ENCODE results near the gene PAPPA2. TPM values are rescaled to one million over a fixed set of nuclear protein-coding genes. Genes with fewer than 3 reads are reported as not detected.
"Not testable (repeated sequence)": the region's sequence is repeated elsewhere in the genome, so short reads cannot be mapped to it uniquely, and the experiment has no call there.

Gene PAPPA2
- total RNA-seq, 1 experiment from 2014 or later, result 0.81 TPM

DNA sequence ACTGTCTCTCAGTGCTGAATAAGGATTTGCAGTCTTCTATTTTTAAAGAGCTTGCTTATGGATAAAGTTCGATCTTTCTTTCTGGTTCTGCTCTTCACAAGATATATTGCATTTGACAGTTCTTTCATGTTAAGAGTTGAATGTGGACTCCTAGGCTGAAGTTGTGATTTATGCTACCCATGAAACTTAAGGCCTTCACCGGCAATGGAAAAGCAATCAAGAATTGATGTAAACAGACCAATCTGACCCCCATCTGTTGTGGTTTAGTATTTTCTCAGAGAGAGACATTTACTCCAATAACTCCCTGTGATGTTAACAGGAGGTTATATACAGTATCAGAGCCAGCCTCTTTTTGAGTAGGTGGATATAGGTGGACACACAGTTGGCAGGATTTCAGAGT is 165.8 kb downstream of the PAPPA2 start:
- H3K79me1 ChIP-seq (ENCODE audit: insufficient read depth, low read depth, low read length, poor library complexity, severe bottlenecking), result no peaks in the 10 kb centered on the region
- no peak overlapping the region for H3K4me2 ChIP-seq (ENCODE audit: insufficient read depth, insufficient read length, low read length)
- no peak overlapping the region for H3K23ac ChIP-seq (ENCODE audit: insufficient read length, low read depth, low read length)
- H2BK12ac ChIP-seq (ENCODE audit: insufficient read length, low read depth, low read length), result no peak overlapping the region
- no peak overlapping the region for H2BK15ac ChIP-seq (ENCODE audit: low read depth, low read length)
- no peak overlapping the region for H2AFZ ChIP-seq (ENCODE audit: low read length)
- H4K8ac ChIP-seq (replicated peaks; ENCODE audit: insufficient read length, low read depth, low read length), result no peak overlapping the region
- H3K56ac ChIP-seq (ENCODE audit: insufficient read length, low read depth, low read length), result no peak overlapping the region
- H3K4ac ChIP-seq (ENCODE audit: low read depth, low read length), result no peak overlapping the region
- no peak overlapping the region for H3K18ac ChIP-seq (ENCODE audit: insufficient read length, low read depth, low read length)
- Mint-ChIP-seq H3K4me3 (no peak overlapping the region), H3K36me3 (ENCODE audit: insufficient read depth in 1 of 3, low read depth in 3 of 3) (no peaks in the 10 kb centered on the region), H3K27ac (no peak overlapping the region), H3K27me3 (ENCODE audit: low read depth) (no peaks in the 10 kb centered on the region), H3K4me1 (no peaks in the 10 kb centered on the region), H3K9me3 (0 out of 5 replicates have a peak, but pooled peaks cover 0 to under 1% of the 10 kb centered on the region in 2 experiments)
- H3K9ac ChIP-seq (ENCODE audit: extremely low read depth, insufficient read length, low read length), result no peak overlapping the region
- no peak overlapping the region for H4K91ac ChIP-seq (ENCODE audit: insufficient read length, low read depth, low read length)
- H3K27ac ChIP-seq (ENCODE audit: insufficient read length, low read depth, low read length), result no peak overlapping the region
- H2BK20ac ChIP-seq (ENCODE audit: low read depth, low read length, poor library complexity, severe bottlenecking), result no peak overlapping the region
- DNase-seq, result no peak
- H3K14ac ChIP-seq (ENCODE audit: insufficient read depth, low read length), result no peak overlapping the region
- H4K5ac ChIP-seq (ENCODE audit: insufficient read length, low read depth, low read length), result no peak overlapping the region
- no peak overlapping the region for H2AK5ac ChIP-seq (ENCODE audit: insufficient read length, low read length)
- no peaks in the 10 kb centered on the region for H3K79me2 ChIP-seq (ENCODE audit: insufficient read depth, low read length)
- H2BK5ac ChIP-seq (ENCODE audit: insufficient read length, low read length), result no peak overlapping the region
- H3K27me3 ChIP-seq (ENCODE audit: insufficient read depth, low read length), result no peaks in the 10 kb centered on the region
- H3K9me3 ChIP-seq (ENCODE audit: control insufficient read depth, low read depth, low read length), result no peaks in the 10 kb centered on the region
- no peaks in the 10 kb centered on the region for H4K20me1 ChIP-seq (ENCODE audit: control insufficient read depth, insufficient read depth, insufficient read length)
- H3K23me2 ChIP-seq (ENCODE audit: insufficient read length, low read depth, low read length, poor library complexity, severe bottlenecking), result no peaks in the 10 kb centered on the region
- no peaks in the 10 kb centered on the region for H3K4me1 ChIP-seq (ENCODE audit: insufficient read depth, low read length)
- TF ChIP-seq, protein P1, sequence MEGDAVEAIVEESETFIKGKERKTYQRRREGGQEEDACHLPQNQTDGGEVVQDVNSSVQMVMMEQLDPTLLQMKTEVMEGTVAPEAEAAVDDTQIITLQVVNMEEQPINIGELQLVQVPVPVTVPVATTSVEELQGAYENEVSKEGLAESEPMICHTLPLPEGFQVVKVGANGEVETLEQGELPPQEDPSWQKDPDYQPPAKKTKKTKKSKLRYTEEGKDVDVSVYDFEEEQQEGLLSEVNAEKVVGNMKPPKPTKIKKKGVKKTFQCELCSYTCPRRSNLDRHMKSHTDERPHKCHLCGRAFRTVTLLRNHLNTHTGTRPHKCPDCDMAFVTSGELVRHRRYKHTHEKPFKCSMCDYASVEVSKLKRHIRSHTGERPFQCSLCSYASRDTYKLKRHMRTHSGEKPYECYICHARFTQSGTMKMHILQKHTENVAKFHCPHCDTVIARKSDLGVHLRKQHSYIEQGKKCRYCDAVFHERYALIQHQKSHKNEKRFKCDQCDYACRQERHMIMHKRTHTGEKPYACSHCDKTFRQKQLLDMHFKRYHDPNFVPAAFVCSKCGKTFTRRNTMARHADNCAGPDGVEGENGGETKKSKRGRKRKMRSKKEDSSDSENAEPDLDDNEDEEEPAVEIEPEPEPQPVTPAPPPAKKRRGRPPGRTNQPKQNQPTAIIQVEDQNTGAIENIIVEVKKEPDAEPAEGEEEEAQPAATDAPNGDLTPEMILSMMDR (conservative IDR thresholded peaks at IDR 0.05), result no peak
- no peak overlapping the region for H2BK120ac ChIP-seq (ENCODE audit: low read depth, low read length, poor library complexity, severe bottlenecking)
- H3T11ph ChIP-seq (ENCODE audit: low read length), result no peak overlapping the region
- no CpG with 5 or more reads among the region's 2 CpGs for WGBS (ENCODE audit: extremely low coverage, insufficient read length, low lambda C conversion rate)

DNA sequence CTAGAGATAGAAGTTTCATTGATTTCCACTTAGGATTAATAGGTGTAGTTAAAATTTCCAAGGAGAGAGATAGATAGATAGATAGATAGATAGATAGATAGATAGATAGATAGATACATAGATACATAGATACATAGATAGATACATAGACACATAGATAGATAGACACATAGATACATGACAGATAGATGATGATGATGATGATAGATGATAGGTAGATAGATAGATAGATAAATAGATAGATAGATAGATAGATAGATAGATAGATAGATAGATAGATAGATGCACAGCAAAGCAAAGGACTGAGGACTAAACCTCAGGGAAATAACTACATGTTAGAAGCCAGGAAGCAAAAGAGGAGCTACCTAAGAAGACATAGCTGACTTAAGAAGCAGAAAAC is 171.8 kb downstream of the PAPPA2 start:
- H3K9me3 ChIP-seq (ENCODE audit: control insufficient read depth, low read depth, low read length); H3K27ac Mint-ChIP-seq; H3T11ph ChIP-seq (ENCODE audit: low read length); H4K8ac ChIP-seq (replicated peaks; ENCODE audit: insufficient read length, low read depth, low read length); H3K79me1 ChIP-seq (ENCODE audit: insufficient read depth, low read depth, low read length, poor library complexity, severe bottlenecking); H2BK12ac ChIP-seq (ENCODE audit: insufficient read length, low read depth, low read length); H3K4me1 ChIP-seq (ENCODE audit: insufficient read depth, low read length); H3K27ac ChIP-seq (ENCODE audit: insufficient read length, low read depth, low read length); H3K9me3 Mint-ChIP-seq; H3K14ac ChIP-seq (ENCODE audit: insufficient read depth, low read length); H4K91ac ChIP-seq (ENCODE audit: insufficient read length, low read depth, low read length); H3K79me2 ChIP-seq (ENCODE audit: insufficient read depth, low read length); H2AFZ ChIP-seq (ENCODE audit: low read length); H3K4me3 Mint-ChIP-seq; DNase-seq; H2BK15ac ChIP-seq (ENCODE audit: low read depth, low read length); H2BK5ac ChIP-seq (ENCODE audit: insufficient read length, low read length); H2AK5ac ChIP-seq (ENCODE audit: insufficient read length, low read length); H3K27me3 ChIP-seq (ENCODE audit: insufficient read depth, low read length); H3K27me3 Mint-ChIP-seq (ENCODE audit: low read depth); H3K4ac ChIP-seq (ENCODE audit: low read depth, low read length); H2BK20ac ChIP-seq (ENCODE audit: low read depth, low read length, poor library complexity, severe bottlenecking); H3K23me2 ChIP-seq (ENCODE audit: insufficient read length, low read depth, low read length, poor library complexity, severe bottlenecking); H4K5ac ChIP-seq (ENCODE audit: insufficient read length, low read depth, low read length); H2BK120ac ChIP-seq (ENCODE audit: low read depth, low read length, poor library complexity, severe bottlenecking); H3K56ac ChIP-seq (ENCODE audit: insufficient read length, low read depth, low read length); H3K9ac ChIP-seq (ENCODE audit: extremely low read depth, insufficient read length, low read length); H3K18ac ChIP-seq (ENCODE audit: insufficient read length, low read depth, low read length); H4K20me1 ChIP-seq (ENCODE audit: control insufficient read depth, insufficient read depth, insufficient read length); H3K23ac ChIP-seq (ENCODE audit: insufficient read length, low read depth, low read length); H3K4me2 ChIP-seq (ENCODE audit: insufficient read depth, insufficient read length, low read length); H3K36me3 Mint-ChIP-seq (ENCODE audit: insufficient read depth in 1 of 3, low read depth in 3 of 3): not testable (repeated sequence)
- H3K4me1 Mint-ChIP-seq, result peaks cover 10 to 12% of the 10 kb centered on the region in 2 experiments
